ENCODE results near the gene CPSF3. TPM values are rescaled to one million over a fixed set of nuclear protein-coding genes. Genes with fewer than 3 reads are reported as not detected.
"Not testable (repeated sequence)": the region's sequence is repeated elsewhere in the genome, so short reads cannot be mapped to it uniquely, and the experiment has no call there.

CPSF3 gene
- polyA plus RNA-seq, 2 of the 4 experiments (the other 2 are of a cell fraction) = 63.4 to 77.2 TPM

DNA sequence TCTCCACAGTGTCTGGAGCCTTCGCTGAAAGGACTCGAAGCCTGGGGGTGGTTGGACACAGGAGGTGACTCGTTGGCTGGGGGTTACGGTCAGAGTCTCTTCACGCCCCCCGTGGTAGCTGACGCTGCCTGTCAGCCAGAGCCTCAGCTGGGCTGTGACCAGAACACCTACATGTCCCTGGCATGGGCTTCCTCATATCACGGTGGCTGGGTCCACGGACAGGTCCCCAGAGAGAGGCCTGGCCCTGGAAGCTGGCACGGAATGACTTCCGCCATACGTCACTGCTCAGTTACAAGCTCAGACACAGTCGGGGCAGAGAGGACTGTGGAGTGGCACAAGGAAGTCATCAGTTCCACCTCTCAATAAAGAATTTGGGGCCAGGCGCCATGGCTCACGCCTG is 28.6 kb upstream of the CPSF3 start:
- no peaks in the 10 kb centered on the region for H3K9me3 ChIP-seq
- H3K4me3 ChIP-seq = no peak overlapping the region
- DNase-seq (ENCODE audit: low read depth in 1 of 2, low spot score in 1 of 2) (no peak), ATAC-seq (no peak), FAIRE-seq (no peak)
- TF ChIP-seq FOSB (CRISPR knock-in tag; IDR thresholded peaks at IDR 0.05) (no peak), HOXB13 (CRISPR knock-in tag; IDR thresholded peaks at IDR 0.05; ENCODE audit: low read depth) (no peak), RAD21 (conservative IDR thresholded peaks at IDR 0.05 in 1 of 2, IDR thresholded peaks at IDR 0.05 in 1 of 2) (no peak), HEYL (CRISPR knock-in tag; IDR thresholded peaks at IDR 0.05) (no peak), CBX2 (IDR thresholded peaks at IDR 0.05; ENCODE audit: borderline replicate concordance, low read depth) (no peak), HDAC2 (IDR thresholded peaks at IDR 0.05) (no peak), FOXS1 (CRISPR knock-in tag; IDR thresholded peaks at IDR 0.05) (no peak), MAZ (IDR thresholded peaks at IDR 0.05; ENCODE audit: borderline replicate concordance, low read depth, low read length) (no peak), ESRRA (IDR thresholded peaks at IDR 0.05; ENCODE audit: borderline replicate concordance, low read length) (no peak), TFCP2L1 (CRISPR knock-in tag; IDR thresholded peaks at IDR 0.05) (no peak), RFX5 (IDR thresholded peaks at IDR 0.05) (no peak), JUN (IDR thresholded peaks at IDR 0.05) (no peak)
- TF ChIP-seq, protein P1, sequence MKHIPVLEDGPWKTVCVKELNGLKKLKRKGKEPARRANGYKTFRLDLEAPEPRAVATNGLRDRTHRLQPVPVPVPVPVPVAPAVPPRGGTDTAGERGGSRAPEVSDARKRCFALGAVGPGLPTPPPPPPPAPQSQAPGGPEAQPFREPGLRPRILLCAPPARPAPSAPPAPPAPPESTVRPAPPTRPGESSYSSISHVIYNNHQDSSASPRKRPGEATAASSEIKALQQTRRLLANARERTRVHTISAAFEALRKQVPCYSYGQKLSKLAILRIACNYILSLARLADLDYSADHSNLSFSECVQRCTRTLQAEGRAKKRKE (CRISPR knock-in tag; IDR thresholded peaks at IDR 0.05; ENCODE audit: low read depth) = no peak
- TF ChIP-seq, protein P2, sequence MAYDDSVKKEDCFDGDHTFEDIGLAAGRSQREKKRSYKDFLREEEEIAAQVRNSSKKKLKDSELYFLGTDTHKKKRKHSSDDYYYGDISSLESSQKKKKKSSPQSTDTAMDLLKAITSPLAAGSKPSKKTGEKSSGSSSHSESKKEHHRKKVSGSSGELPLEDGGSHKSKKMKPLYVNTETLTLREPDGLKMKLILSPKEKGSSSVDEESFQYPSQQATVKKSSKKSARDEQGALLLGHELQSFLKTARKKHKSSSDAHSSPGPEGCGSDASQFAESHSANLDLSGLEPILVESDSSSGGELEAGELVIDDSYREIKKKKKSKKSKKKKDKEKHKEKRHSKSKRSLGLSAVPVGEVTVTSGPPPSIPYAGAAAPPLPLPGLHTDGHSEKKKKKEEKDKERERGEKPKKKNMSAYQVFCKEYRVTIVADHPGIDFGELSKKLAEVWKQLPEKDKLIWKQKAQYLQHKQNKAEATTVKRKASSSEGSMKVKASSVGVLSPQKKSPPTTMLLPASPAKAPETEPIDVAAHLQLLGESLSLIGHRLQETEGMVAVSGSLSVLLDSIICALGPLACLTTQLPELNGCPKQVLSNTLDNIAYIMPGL (CRISPR knock-in tag; IDR thresholded peaks at IDR 0.05; ENCODE audit: borderline replicate concordance) = no peak
- TF ChIP-seq, protein P3, sequence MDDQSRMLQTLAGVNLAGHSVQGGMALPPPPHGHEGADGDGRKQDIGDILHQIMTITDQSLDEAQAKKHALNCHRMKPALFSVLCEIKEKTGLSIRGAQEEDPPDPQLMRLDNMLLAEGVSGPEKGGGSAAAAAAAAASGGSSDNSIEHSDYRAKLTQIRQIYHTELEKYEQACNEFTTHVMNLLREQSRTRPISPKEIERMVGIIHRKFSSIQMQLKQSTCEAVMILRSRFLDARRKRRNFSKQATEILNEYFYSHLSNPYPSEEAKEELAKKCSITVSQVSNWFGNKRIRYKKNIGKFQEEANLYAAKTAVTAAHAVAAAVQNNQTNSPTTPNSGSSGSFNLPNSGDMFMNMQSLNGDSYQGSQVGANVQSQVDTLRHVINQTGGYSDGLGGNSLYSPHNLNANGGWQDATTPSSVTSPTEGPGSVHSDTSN (IDR thresholded peaks at IDR 0.05) = no peak
- TF ChIP-seq, protein P4, sequence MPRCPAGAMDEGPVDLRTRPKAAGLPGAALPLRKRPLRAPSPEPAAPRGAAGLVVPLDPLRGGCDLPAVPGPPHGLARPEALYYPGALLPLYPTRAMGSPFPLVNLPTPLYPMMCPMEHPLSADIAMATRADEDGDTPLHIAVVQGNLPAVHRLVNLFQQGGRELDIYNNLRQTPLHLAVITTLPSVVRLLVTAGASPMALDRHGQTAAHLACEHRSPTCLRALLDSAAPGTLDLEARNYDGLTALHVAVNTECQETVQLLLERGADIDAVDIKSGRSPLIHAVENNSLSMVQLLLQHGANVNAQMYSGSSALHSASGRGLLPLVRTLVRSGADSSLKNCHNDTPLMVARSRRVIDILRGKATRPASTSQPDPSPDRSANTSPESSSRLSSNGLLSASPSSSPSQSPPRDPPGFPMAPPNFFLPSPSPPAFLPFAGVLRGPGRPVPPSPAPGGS (IDR thresholded peaks at IDR 0.05) = no peak
- TF ChIP-seq, protein P5, sequence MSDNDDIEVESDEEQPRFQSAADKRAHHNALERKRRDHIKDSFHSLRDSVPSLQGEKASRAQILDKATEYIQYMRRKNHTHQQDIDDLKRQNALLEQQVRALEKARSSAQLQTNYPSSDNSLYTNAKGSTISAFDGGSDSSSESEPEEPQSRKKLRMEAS (IDR thresholded peaks at IDR 0.05) = no peak
- CTCF ChIA-PET = interaction anchor here (1.3 to 1.4 kb wide), 2 partner anchors 189 to 255 kb away, joined by 3 read pairs; no protein-coding TSS in a partner anchor
- no peak overlapping the region for H3K27ac ChIP-seq
- no peak overlapping the region for H3K4me2 ChIP-seq
- no peaks in the 10 kb centered on the region for H3K4me1 ChIP-seq
- POLR2A ChIA-PET = no interaction called here
- 91% methylated on average over 14 of the region's 15 CpGs for WGBS (ENCODE audit: missing lambda C conversion rate)

DNA sequence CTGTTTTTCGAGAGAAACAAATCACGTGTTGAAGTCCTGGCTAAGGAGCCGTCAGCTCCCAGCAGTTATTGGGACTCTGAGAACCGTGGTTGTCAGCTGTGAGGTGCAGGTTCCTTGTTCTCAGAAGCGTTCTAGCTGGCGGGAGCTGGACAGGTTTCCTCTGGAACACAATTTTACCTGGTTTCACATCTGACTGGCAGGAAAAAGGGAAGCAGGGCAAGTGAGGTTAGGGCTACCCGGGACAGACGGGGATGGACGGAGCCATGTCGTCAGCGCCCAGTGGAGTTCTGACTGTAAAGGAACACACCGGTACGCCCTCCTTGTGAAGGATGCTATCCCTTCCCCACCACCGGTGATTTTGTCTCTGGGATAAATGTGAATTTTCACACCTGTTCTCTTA is 26.3 kb upstream of the CPSF3 start:
- Histone ChIP-seq H3K4me2 (no peak overlapping the region), H3K4me3 (no peak overlapping the region), H3K4me1 (peaks cover 7% of the 10 kb centered on the region; the same call in 1 of the 3 replicates), H3K27ac (no peak overlapping the region), H3K9me3 (no peaks in the 10 kb centered on the region)
- FAIRE-seq = no peak
- no peak for DNase-seq (ENCODE audit: low read depth in 1 of 2, low spot score in 1 of 2)
- no peak for ATAC-seq
- 92% methylated on average over 14 of the region's 14 CpGs for WGBS (ENCODE audit: missing lambda C conversion rate)
- ChIA-PET POLR2A (no interaction called here), CTCF (interaction anchor here (0.8 kb wide), 1 partner anchor 10 kb away, joined by 3 read pairs; no protein-coding TSS in a partner anchor)
- TF ChIP-seq, protein P6, sequence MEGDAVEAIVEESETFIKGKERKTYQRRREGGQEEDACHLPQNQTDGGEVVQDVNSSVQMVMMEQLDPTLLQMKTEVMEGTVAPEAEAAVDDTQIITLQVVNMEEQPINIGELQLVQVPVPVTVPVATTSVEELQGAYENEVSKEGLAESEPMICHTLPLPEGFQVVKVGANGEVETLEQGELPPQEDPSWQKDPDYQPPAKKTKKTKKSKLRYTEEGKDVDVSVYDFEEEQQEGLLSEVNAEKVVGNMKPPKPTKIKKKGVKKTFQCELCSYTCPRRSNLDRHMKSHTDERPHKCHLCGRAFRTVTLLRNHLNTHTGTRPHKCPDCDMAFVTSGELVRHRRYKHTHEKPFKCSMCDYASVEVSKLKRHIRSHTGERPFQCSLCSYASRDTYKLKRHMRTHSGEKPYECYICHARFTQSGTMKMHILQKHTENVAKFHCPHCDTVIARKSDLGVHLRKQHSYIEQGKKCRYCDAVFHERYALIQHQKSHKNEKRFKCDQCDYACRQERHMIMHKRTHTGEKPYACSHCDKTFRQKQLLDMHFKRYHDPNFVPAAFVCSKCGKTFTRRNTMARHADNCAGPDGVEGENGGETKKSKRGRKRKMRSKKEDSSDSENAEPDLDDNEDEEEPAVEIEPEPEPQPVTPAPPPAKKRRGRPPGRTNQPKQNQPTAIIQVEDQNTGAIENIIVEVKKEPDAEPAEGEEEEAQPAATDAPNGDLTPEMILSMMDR (IDR thresholded peaks at IDR 0.05) = no peak
- TF ChIP-seq MYC (IDR thresholded peaks at IDR 0.05; ENCODE audit: borderline replicate concordance, low read length) (no peak), SREBF2 (IDR thresholded peaks at IDR 0.05) (no peak), POLR2A (IDR thresholded peaks at IDR 0.05; ENCODE audit: low read length) (no peak), POLR2AphosphoS2 (conservative IDR thresholded peaks at IDR 0.05; ENCODE audit: low read length) (no peak), CHD4 (IDR thresholded peaks at IDR 0.05; ENCODE audit: borderline replicate concordance) (no peak), NPAS2 (CRISPR knock-in tag; IDR thresholded peaks at IDR 0.05; ENCODE audit: borderline replicate concordance) (no peak), MAFK (IDR thresholded peaks at IDR 0.05; ENCODE audit: partially characterized antibody) (no peak), FOXS1 (CRISPR knock-in tag; IDR thresholded peaks at IDR 0.05) (no peak)

DNA sequence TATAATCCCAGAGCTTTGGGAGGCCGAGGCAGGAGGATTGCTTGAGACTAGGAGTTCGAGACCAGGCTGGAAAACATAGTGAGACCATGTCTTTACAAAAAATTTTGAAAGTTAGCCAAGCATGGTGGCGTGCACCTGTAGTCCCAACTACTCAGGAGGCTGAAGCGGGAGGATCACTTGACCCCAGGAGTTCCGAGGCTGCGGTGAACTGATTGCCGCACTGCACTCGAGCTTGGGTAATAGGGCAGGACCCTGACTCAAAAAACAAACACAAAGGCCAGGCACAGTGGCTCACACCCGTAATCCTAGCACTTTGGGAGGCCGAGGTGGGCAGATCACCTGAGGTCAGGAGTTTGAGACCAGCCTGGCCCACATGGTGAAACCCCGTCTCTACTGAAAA is 25.2 kb upstream of the CPSF3 start:
- H3K9me3 ChIP-seq; H3K27ac ChIP-seq; POLR2A ChIA-PET; FAIRE-seq; H3K4me3 ChIP-seq; ATAC-seq; H3K4me2 ChIP-seq; DNase-seq (ENCODE audit: low read depth in 1 of 2, low spot score in 1 of 2); H3K4me1 ChIP-seq: not testable (repeated sequence)
- CTCF ChIA-PET = interaction anchor here (1.2 to 1.7 kb wide), 2 partner anchors 9 to 255 kb away, joined by 3 read pairs; no protein-coding TSS in a partner anchor
- WGBS (ENCODE audit: missing lambda C conversion rate) = 89% methylated on average over 11 of the region's 11 CpGs

Measured in A549 (cell line).